Measurements from ENCODE around the gene FOXE3.

FOXE3 gene

DNA sequence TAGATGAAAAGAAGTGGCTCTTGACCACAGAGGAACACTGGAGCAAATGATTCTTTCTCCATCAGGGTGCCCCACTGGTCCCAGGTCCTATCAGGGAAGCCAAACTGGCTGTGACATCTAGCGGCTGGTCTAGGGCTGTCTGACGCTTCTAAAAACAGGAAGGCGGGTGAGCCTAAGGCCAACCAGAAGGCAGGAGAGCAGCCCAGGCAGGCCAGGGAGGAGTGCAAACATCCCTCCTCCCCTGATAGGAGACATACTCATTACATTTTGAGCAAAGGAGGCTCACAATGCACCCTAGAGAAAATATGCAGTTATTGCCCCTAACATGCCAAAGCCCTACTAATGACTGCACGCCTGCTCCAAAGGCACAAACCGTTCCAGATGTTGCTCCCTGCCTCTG, 10.4 kb upstream of the FOXE3 start:
- peak; percentile 27 for DNase-seq (ENCODE audit: low spot score)

DNA sequence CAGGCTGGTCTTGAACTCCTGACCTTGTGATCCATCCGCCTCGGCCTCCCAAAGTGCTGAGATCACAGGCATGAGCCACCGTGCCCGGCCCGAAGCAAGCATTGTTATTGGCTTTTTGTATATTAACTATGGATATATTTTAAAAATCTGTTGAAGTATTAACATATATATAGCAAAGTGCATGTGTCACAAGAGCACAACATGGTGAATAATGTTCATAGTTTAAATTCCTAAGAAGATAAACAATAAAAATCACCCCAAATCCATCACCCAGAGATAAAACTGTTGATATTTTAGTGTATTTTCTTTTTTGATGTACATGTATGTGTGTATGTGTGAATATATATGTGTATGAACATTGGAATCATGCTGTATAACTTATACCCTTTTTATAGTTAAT, 9.1 kb upstream of the FOXE3 start:
- no peak for DNase-seq (ENCODE audit: low spot score)

DNA sequence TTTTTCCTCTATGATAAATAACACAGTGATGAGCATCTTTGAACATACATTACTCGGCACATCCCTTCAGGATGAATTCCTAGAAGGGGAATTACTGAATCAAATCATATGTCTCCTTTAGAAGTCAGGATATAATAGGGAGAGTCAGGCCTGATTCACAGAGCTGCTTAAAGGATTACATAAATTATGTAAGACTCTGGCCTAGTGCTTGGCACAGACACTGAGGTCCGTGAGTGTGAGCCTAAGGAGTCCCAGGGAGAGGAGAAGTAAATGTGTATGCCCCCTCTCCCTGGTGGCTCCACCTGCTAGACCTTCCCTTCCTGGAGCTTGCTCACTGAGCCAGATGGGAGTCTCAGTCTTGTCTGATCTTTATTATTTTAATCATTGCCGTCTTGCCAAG, 8.6 kb upstream of the FOXE3 start:
- DNase-seq (ENCODE audit: low spot score): no peak

DNA sequence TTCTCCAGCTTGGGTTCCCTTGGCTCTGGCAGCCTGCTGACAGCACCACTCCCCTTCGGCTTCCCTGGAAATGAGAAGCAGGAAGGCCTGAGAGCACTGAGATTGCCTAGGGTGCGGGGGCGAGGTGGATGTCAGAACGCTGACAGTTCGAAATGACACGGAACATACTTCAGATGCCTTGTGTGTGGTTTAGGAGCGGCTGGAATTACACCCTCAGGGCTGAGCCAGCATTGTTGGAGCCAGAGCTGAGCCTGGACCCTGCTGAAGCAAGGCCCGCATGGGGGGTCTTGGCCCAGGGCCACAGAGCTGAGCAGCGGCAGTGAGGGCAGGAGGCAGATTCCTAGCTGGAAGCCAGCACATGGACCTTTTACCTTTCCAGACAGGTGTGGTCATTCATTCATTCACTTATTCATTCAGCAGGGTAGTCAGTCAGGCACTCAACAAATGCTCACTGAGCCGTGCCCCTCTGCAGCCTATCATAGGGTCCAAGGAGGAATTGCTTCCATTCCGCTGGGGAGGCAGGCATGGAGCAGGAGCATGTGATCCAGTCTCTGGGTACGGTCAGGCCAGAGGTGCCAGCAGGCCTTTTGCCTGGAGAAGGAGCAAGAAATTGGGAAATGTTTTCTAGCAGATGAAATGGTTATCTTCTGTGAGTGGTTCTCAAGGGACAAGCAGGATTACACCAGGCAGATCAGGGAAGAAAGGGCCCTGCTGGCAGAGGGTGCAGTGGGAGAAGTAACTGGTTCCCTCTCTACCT, 6.6 kb upstream of the FOXE3 start:
- peak; percentile 83 for DNase-seq (ENCODE audit: low spot score)

DNA sequence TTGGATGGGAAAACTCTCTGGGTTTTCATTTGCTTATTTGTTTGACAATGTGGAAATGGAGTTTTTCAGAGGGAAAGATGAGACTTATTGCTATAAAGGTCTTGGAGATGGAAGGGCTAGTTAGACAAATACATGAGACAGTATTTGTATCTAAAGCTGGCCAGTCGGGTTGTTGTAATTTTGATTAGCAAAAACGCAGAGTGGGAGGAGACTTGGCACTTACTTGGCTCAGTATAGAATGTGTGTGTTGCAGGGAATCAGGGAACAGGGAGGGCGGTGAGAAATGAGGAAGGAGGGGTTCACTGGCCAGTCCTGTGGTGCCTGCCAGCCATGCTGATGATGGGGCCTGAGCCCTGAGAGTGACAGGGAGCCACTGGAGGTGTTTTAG, 6.0 kb upstream of the FOXE3 start:
- DNase-seq (ENCODE audit: low spot score): no peak

DNA sequence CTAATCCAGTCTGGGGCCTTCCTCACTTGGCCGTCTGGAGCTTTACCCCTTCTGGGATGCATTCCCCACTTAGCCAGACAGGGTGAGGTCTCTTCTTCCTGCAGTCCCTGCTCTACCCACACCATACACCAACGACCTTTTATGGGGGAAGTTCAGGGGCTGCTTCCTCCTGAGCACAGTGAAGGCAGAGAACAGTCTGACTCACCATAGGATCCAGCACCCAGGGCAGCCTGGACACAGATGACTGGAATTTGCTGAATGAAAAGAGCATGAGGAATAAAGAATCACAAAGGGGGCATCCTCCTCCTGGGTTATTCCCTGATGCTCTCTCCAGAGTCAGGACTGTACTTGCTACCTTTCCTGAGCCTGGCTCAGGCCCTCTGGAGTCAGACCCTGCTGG, 4.6 kb upstream of the FOXE3 start:
- DNase-seq (ENCODE audit: low spot score): peak; percentile 49

DNA sequence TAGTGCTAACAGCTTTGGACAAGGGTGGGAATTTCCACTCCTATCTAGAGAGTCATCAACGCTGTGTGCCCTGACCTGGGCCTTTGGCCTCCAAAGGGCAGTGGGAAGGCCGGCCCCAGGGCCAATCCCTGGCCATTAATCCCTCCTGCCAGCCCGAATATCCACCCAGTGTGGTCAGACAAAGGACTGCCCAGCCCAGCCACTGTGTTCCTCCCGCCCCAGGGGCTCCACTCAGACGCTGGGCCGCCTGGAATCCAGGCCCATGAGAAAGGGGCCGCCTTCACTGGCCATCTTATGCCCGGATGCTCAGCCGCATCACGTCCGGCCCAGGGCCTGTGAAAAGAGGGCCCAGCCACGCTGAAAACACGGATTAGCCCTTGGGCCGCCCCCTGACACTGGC, 3.6 kb upstream of the FOXE3 start:
- DNase-seq (ENCODE audit: low spot score): no peak

DNA sequence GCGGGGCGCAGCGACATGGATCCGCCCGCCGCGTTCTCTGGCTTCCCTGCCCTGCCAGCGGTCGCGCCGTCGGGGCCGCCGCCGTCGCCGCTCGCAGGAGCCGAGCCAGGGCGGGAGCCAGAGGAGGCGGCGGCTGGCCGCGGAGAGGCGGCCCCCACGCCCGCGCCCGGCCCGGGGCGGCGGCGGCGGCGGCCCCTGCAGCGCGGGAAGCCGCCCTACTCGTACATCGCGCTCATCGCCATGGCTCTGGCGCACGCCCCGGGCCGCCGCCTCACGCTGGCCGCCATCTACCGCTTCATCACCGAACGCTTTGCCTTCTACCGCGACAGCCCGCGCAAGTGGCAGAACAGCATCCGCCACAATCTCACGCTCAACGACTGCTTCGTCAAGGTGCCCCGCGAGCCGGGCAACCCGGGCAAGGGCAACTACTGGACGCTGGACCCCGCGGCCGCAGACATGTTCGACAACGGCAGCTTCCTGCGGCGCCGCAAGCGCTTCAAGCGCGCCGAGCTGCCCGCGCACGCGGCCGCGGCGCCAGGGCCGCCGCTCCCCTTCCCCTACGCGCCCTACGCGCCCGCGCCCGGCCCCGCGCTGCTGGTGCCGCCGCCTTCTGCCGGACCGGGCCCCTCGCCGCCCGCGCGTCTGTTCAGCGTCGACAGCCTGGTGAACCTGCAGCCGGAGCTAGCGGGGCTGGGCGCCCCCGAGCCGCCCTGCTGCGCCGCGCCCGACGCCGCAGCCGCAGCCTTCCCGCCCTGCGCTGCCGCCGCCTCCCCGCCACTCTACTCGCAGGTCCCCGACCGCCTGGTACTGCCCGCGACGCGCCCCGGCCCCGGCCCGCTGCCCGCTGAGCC, 459 bp downstream of the FOXE3 start:
- DNase-seq (ENCODE audit: low spot score): no peak

DNA sequence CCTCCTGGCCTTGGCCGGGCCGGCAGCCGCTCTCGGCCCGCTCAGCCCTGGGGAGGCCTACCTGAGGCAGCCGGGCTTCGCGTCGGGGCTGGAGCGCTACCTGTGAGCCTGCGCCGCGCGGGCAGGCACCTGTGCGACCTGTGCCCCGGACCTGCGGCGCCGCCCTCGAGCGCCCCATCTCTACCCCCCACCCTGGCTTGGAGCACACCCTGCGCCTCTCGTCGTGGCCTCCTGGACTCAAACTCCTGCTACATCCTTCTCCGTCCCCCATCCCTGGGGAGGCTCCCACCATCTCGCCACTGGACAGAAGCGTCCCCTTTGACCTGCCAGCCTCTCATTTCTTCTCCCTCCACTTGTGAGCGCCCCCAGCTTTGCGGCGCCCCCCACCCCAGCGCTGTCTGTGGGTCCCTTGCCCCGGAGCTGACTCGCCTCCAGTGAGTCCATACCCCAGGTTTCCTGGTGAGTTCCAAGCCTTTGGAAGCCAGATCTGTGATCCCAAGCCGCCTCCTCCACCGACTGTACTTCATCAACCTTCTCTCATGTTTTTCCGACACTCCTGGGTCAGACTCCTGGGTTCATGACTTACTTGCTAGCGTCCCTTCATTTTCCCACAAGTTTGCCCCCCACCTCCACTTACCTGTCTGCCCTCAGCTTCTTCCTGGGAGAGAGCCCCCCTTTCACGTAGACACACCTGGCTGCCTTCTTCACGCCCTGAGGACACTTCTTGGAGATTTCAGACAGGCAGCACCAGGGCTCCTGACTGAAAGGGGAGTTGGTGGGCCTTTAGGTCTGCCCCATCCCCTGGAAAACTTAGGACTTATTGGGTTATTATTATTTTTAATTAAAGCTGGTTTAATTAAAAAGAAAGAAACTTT, 1.3 kb downstream of the FOXE3 start:
- no peak for DNase-seq (ENCODE audit: low spot score)

DNA sequence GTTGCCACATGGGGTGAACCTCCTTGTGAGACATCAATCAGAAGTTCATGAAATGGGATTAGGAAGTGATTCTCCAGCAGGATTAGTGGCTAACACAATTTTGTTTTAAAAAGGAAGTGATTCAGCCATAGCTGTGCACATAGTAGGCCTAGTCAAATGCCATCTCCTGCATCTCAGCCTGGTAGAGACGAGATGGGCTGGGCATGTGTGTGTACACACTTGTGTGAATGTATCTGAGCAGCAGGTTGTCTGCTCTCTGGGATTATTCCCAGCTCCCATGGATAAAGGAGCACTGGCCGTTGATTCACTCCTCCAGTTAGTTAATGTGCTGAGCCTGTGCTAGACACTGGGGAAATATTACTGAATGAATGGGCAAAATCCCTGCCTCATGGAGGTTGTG, 2.0 kb downstream of the FOXE3 start:
- no peak for DNase-seq (ENCODE audit: low spot score)

DNA sequence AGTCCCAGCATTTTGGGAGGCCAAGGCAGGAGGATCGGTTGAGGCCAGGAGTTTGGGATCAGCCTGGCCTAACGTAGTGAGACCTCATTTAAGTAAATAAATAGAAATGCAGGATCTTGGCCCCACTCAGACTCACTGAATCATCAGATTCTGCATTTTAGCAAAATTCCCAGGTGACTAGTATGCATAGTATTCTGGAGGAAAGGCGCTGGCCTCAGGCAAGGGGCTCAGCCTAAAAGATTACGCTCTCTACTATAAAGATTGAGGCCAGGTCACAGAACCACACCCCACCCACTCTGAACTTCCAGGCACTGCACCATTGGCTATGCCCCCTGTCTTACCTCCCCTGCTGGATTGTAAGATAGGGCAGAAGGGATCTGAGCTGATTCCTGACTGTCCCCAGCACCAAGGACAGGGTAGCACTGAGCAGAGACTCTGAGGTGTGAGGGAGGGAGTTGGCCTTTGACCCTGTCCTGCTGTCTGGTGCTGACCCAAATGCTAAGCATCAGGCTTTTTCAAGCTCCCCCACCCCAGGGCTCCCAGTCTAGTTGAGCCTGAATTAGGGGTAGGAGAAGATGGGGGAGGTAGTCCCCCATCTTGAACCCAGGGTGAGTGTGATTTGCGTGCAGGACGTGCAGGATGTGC, 2.7 kb downstream of the FOXE3 start:
- DNase-seq (ENCODE audit: low spot score): no peak

DNA sequence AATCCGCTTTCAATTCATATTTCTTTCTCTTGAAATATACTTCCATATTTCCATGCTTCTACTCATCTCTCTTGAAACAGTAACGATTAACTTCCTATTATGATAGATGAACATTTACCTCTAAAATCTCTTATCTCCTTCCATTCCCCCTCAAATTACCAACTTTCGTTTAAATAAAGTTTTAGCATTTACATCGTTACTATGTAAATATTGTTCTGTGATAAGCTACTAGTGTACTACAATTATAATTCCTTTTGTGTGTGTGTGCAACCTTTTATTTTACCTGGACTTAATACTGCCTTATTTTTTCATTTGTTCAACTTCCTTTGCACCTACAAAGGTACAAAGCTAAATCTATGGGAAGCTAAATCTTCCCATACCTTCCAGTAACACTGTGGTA, 4.5 kb downstream of the FOXE3 start:
- no peak for DNase-seq (ENCODE audit: low spot score)

DNA sequence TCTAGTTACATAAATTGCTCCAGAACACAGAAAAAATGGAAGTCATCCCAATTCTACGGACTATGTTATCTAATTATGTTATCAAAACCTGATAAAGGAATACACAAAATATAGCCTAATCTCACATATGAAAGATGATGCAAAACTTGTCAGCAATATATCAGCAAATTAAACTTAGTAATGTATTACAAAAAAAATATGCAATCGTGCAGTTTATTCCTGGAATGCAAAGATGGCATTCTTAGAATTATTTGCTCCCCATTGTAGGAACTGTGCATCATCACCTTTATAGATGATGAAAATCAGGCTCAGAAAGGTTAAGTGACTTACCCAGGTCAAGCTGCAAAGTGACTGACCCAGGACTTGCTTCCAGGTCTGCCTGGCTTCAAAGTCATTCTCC, 7.8 kb downstream of the FOXE3 start:
- DNase-seq (ENCODE audit: low spot score): no peak

DNA sequence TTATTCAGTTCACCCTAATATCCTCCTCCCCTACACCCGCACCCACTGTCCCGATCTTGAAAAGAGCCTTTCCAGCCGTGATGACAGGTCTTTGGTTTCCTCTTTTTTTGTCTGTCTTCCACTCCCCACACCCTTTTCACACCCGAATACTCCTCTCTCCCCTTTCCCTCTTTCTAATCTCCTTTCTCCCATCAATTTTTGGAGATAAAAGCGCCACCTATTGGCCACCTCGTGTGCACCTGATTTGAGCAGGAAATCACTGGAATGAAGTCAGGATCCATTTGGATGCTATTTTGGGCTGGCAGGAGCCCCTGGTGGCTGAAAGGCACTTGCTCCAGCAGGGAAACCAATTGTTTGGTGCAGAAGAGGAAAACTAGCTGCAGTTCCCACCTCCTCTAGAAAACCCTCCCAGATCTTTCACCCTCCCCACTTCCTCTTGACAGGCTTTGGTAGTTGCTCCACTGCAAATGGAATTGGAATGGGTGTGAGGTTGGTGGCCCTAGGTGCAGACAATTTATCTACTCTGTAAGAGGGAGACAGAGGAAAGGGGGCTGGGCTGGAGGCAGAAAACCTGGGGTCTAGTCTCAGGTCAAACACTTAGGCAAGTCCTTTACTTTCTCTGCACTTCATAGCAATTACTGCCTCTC, 8.4 kb downstream of the FOXE3 start:
- peak; percentile 78 for DNase-seq (ENCODE audit: low spot score)

DNA sequence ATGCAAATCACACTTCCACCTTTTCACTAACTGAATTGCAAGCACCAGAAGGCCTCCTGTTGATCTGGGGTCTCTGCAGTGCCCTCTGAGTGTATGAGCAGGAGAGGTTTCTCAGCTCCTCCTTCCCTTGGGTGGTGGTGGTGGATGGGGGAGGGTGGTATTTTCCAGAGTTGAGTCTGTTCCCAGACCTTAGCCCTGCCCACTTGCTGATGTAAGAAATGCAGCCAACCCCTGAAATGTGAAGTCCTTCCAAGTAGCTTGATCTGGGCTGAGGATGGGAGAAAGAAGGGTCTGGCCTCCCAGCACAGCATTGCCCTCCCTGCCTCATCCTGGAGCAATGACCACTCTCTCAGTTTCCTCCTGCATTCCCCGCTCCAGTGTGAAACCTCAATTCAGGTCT, 15.4 kb downstream of the FOXE3 start:
- peak; percentile 70 for DNase-seq (ENCODE audit: low spot score)

DNA sequence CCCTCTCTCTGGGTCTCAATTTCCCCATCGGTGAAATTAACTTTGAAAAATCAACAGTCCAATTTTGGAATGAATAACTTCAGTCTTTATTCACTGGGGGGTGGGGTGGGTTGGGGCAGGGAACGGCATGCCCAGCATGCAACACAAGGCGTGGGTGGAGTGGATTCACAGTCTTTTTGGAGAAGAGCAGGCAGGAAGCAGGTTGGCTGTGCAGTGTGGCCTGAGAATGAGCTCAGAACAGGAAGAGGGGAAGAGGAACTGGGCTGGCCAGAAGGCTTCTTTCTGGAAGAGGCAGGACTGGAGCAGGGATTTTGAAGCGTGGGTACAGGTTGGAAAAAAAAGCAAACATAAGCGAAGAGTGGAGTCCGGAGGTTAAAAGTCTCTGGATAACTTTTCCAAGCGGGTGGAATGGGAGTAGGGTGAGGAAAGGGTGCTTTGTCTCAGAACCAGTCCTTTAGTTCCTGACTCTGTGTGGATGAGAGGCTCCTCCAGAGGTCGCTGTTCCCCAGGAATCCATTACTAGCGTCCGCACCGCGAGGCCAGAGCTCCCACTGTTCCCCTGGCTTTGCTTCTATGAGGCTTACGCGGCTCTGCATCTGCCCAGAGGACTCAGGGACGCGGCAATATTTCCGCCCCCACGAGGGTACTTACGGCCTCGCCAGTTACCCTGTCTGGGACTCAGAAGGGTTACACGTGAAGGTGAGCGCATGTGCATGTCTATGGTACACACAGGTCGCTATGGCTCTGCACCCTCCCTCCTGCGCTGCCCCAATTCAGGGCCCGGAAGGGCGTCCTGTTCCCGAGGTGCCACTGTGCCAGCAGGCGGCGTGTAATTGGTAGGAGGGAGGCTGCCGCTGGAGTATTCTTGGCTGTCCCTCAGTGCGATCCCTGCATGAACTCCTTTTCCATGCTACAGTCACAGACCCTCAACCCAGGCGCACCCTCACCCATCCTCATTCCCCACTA, 16.3 kb downstream of the FOXE3 start:
- peak; percentile 83 for DNase-seq (ENCODE audit: low spot score)

DNA sequence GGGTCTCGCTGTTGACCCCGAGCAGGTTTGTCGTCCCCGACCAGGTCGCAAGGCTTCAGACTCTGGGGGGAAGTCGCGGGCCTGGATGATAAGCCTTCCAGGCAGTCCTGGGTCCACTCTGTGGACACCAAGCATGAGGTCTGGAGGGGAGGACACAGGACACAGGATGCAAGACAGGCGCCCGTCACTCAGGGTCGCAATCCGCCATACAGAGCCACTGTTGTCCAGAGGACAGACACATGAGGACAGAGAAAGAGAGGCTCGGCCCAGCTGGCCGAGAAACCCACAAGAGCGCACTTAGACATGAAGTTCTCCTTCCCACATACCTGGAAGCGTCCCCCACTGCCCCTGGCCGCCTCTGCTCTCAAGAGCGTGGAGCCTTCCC, 16.9 kb downstream of the FOXE3 start:
- no peak for DNase-seq (ENCODE audit: low spot score)

DNA sequence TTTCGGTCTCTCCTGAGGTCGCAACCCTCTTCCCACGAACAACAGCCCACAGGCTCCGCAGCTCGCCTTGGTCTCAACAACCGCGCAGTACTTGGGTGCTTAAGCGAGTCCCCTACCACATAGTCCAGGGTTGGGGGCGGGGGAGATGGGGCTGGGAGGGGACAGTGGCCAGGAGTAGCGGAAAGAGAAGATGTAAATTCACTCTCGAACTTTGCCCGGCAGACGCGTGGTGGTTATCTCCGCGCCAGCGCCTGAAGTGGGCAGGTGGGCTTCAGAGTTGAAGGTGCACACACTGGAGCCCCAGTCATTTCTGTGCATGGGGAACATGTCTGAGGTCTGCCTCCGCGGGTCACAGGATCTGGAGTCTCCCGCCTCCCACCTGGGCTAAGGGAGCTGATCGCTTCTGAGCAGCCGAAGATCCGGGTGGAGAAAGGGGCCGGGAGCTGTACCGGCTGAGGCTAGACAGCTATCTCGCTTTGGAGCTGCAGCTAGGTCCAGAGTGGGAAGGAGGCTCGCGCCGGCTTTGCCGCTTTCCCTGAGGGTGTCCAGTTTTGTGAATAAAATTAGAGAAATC, 17.5 kb downstream of the FOXE3 start:
- no peak for DNase-seq (ENCODE audit: low spot score)

DNA sequence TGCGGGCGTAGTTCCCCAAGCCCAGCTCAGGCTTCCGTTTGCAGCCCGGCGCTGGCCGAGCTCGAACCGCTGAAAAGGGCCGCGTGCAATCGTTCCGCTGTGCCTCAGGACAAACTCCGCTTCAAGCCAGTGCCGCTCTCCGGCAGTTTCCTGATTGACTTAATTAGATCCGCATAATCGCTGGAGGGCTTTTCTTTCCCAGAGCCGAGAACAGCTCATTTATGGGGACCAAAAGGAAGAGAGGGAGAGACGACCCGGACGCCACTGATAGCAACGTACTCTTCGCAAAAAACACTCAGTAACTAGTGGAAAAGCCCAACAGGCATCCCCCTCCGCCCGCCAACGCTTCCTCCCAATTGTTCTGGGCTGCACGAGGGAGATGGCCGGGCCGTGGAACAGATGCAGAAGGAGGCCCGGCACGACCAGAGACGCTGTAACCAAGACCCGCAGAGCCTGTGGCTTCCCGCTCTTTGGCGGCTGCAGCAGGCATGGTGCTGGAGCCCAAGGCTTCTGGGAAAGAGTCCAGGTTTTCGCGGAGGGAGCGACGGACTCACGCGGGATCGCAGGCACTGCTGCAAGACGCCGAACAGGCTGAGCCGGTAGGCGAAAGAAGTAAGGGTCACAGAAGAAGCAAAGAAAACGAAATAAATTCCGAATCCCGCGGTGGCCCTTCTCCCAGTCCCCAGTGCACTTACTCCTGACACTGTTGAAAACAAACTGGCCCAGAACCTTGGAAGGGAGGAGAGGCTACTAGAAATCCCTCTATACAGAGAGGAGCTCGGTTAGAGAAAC, 18.2 kb downstream of the FOXE3 start:
- DNase-seq (ENCODE audit: low spot score): peak; percentile 67
